Activated T-helper 17 cell treated with anti-CD3 and anti-CD28 coated beads, Interleukin-2, amount 50 U/mL, for 72 hours (primary cell): ENCODE results near the gene OSBPL6. TPM values are rescaled to one million over a fixed set of nuclear protein-coding genes. Genes with fewer than 3 reads are reported as not detected.
"Not testable (repeated sequence)": the region's sequence is repeated elsewhere in the genome, so short reads cannot be mapped to it uniquely, and the experiment has no call there.

ENCODE experiments used
- ATAC-seq: fragments of 150-1000 bp; cut with Tn5 transposase; replicated peaks from 2 replicates; pipeline ENCODE4 v1.10.0; 2021; ENCODE audit warnings: mild to moderate bottlenecking, moderate library complexity
- H3K27ac Mint-ChIP-seq: one replicate; pipeline ENCODE4 v1.8.0; 2022; ENCODE audit warnings: mixed read lengths
- H3K27me3 Mint-ChIP-seq: one replicate; pipeline ENCODE4 v1.8.0; 2022; ENCODE audit warnings: mixed read lengths
- H3K36me3 Mint-ChIP-seq: one replicate; pipeline ENCODE4 v1.8.0; 2022; ENCODE audit warnings: low read depth, mild to moderate bottlenecking, mixed read lengths
- H3K4me1 Mint-ChIP-seq: one replicate; pipeline ENCODE4 v1.8.0; 2022; ENCODE audit warnings: mixed read lengths
- H3K4me3 Mint-ChIP-seq: one replicate; pipeline ENCODE4 v1.8.0; 2022; ENCODE audit warnings: mild to moderate bottlenecking, mixed read lengths
- H3K9me3 Mint-ChIP-seq: one replicate; pipeline ENCODE4 v1.8.0; 2022; ENCODE audit warnings: mixed read lengths
- total RNA-seq, 2 donors: library from RNA; stranded (reverse); gene quantifications; one replicate each; pipeline ENCODE4 v1.2.3, GENCODE V29; 2022

Gene OSBPL6
- total RNA-seq, 2 donors from 2014 or later, result 0.77 to 1.0 TPM

DNA sequence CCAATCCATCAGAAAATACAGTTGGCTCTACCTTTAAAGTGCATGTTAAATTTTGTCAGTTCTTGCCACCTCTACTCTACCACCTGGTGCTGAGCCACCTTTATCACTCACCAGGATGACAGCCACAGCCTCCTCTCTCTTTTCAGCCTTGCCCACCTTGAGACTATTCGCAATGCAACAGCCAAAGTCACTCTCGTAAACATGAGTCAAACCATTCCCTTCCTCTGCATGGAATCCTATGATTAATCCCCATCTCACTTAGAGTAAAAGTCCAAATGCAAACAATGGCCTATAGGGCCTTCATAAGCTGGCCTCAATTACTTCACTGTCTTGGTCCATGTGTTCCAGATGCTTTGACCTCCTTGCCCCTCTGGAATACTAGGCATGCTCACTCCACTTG is 5.8 kb upstream of the OSBPL6 start:
- no peak overlapping the region for H3K27ac Mint-ChIP-seq
- no peaks in the 10 kb centered on the region for H3K36me3 Mint-ChIP-seq
- H3K4me1 Mint-ChIP-seq, result no peaks in the 10 kb centered on the region
- peaks cover 31% of the 10 kb centered on the region for H3K27me3 Mint-ChIP-seq
- ATAC-seq, result no peak
- no peaks in the 10 kb centered on the region for H3K9me3 Mint-ChIP-seq
- no peak overlapping the region for H3K4me3 Mint-ChIP-seq

GRCh38 chr2:178191004-178191508 is 3.3 kb upstream of the OSBPL6 start:
- Mint-ChIP-seq H3K9me3 (no peaks in the 10 kb centered on the region), H3K4me3 (peak overlapping the region; percentile 45), H3K27ac (no peak overlapping the region), H3K4me1 (no peaks in the 10 kb centered on the region), H3K36me3 (no peaks in the 10 kb centered on the region), H3K27me3 (peaks cover 26% of the 10 kb centered on the region)
- peak; percentile 45 for ATAC-seq

DNA sequence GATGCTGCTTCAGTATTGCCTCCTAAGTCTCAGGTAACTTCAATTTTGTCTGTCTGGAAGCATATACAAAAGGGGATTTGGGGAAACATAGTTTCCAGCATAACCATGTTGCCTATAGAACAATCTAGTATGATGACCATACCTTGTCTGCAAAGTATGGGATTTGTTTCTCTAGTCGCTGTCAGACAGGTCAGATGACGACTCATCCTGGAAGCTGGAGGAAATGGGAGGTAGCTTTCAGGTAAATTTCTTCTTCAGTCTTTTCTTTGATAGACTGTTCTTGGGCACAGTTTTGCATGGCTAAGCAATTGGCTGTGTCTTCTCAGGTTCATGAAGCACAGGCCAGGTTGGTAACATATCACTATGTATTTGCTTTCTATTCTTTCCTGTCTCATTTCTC is 2.8 kb upstream of the OSBPL6 start:
- Mint-ChIP-seq H3K4me3 (peak overlapping the region; percentile 45), H3K27ac (no peak overlapping the region), H3K9me3 (no peaks in the 10 kb centered on the region), H3K4me1 (no peaks in the 10 kb centered on the region), H3K36me3 (no peaks in the 10 kb centered on the region), H3K27me3 (peaks cover 28% of the 10 kb centered on the region)
- ATAC-seq, result no peak

- Mint-ChIP-seq H3K27me3 (peaks cover 40% of the 10 kb centered on the region), H3K27ac (no peak overlapping the region), H3K4me1 (no peaks in the 10 kb centered on the region), H3K4me3 (peak overlapping the region; percentile 65), H3K36me3 (no peaks in the 10 kb centered on the region), H3K9me3 (no peaks in the 10 kb centered on the region)
- no peak for ATAC-seq
These were observed 853 bp upstream of the OSBPL6 start for GRCh38 chr2:178193496-178193822.

DNA sequence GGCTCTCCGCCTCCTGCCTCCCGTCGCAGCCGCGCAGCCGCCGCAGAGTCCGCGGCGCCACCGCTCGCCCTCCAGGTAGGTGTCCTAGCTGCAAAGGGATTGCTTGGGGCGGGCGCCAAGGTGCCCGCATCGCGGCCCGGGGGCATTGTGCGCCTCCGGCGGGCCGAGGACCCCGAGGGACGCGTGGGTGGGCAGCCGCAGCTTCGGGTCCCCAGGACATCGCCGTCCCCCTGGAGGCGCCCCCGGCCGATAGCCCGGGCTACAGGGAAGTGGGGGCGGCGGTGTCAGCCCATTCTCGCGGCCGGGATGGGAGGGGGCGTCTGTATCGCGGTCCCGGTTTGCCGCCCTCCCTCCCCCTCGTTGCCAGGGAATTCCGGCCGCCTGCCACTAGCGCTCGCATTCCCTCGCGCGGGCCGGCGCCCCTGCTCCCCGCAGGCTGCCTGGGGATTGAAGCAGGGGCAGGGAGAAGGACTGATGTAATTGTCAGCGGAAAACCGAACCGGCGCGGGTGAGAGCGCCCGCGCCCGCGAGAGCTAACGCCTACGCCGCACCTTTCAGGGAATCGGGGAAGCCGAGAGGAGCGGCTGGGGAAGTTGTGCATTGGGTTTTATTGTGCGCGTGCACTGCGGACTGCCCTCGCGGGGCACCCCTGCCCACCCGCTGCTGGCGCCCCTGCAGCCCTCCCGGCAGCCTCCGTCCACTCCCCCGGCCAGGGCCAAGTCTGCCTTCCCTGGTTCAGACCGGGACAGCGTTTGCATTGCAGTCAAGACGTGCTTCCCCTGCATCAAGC is 483 bp downstream of the OSBPL6 start:
- H3K4me3 Mint-ChIP-seq, result peak overlapping the region; percentile 72
- H3K27ac Mint-ChIP-seq, result no peak overlapping the region
- H3K4me1 Mint-ChIP-seq, result no peaks in the 10 kb centered on the region
- H3K9me3 Mint-ChIP-seq, result no peaks in the 10 kb centered on the region
- no peaks in the 10 kb centered on the region for H3K36me3 Mint-ChIP-seq
- H3K27me3 Mint-ChIP-seq, result peaks cover 47% of the 10 kb centered on the region
- peak; percentile 15 for ATAC-seq

- H3K27me3 Mint-ChIP-seq, result peaks cover 51% of the 10 kb centered on the region
- ATAC-seq, result no peak
- H3K27ac Mint-ChIP-seq, result no peak overlapping the region
- H3K36me3 Mint-ChIP-seq, result no peaks in the 10 kb centered on the region
- no peaks in the 10 kb centered on the region for H3K4me1 Mint-ChIP-seq
- H3K4me3 Mint-ChIP-seq, result peak overlapping the region; percentile 72
- no peaks in the 10 kb centered on the region for H3K9me3 Mint-ChIP-seq
These were observed 1.3 kb downstream of the OSBPL6 start for GRCh38 chr2:178195390-178196166.

GRCh38 chr2:178197791-178198190 is 3.5 kb downstream of the OSBPL6 start:
- Mint-ChIP-seq H3K36me3 (no peaks in the 10 kb centered on the region), H3K9me3 (no peaks in the 10 kb centered on the region), H3K27me3 (peaks cover 42% of the 10 kb centered on the region), H3K27ac (no peak overlapping the region), H3K4me3 (no peak overlapping the region), H3K4me1 (no peaks in the 10 kb centered on the region)
- ATAC-seq, result no peak

DNA sequence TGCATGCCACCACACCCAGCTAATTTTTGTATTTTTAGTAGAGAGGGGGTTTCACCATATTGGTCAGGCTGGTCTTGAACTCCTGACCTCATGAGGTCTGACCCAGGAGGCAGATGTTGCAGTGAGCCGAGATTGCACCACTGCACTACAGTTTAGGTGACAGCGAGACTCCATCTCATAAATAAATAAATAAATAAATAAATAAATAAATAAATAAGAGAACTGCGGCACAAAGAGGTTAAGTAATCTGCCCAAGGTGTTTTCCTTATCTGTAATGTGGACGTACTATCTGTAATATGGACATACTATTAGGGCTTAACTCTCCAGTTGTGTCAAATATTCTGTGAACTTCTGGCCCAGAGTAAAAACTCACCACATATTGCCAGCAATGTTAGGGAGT is 4.1 kb downstream of the OSBPL6 start:
- not testable (repeated sequence) for H3K27ac Mint-ChIP-seq, H3K36me3 Mint-ChIP-seq, ATAC-seq, H3K4me3 Mint-ChIP-seq, H3K9me3 Mint-ChIP-seq, H3K4me1 Mint-ChIP-seq
- peaks cover 36% of the 10 kb centered on the region for H3K27me3 Mint-ChIP-seq

DNA sequence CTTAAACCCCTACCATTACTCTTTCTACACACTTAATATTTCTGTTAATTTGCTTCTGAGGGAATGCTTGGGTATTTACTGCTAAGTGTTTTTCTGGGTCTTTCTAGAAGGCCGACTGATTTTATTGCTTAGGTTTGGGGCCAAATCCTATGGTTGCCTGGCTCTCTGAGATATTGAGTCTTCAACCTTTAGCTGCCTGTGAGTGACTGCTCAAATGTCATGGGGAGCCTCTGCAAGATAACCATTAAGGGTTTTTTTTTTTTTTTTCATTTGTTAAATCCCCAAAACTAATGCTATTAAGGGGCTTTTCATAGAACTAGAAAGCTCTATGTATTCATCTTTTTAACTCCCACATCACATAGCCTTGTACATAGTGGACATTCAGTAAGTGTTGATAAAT is 5.0 kb downstream of the OSBPL6 start:
- no peak overlapping the region for H3K4me3 Mint-ChIP-seq
- H3K9me3 Mint-ChIP-seq, result no peaks in the 10 kb centered on the region
- H3K4me1 Mint-ChIP-seq, result no peaks in the 10 kb centered on the region
- peaks cover 35% of the 10 kb centered on the region for H3K27me3 Mint-ChIP-seq
- H3K27ac Mint-ChIP-seq, result no peak overlapping the region
- ATAC-seq, result no peak
- H3K36me3 Mint-ChIP-seq, result no peaks in the 10 kb centered on the region

DNA sequence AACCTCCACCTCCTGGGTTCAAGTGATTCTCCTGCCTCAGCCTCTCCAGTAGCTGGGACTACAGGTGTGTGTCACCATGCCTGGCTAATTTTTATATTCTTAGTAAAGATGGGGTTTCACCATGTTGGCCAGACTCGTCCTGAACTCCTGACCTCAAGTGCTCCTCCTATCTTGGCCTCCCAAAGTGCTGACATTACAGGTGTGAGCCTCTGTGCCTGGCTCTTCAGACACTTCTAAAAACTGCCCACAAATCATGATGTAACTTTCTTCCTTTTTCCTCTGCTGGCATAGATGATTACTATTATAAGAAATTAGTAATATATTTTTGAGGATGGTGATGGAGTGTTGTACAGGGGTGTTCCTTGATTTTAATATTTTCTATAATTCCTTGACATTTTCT is 6.0 kb downstream of the OSBPL6 start:
- no peak overlapping the region for H3K4me3 Mint-ChIP-seq
- peaks cover 42% of the 10 kb centered on the region for H3K27me3 Mint-ChIP-seq
- no peak for ATAC-seq
- no peaks in the 10 kb centered on the region for H3K4me1 Mint-ChIP-seq
- no peaks in the 10 kb centered on the region for H3K9me3 Mint-ChIP-seq
- no peaks in the 10 kb centered on the region for H3K36me3 Mint-ChIP-seq
- H3K27ac Mint-ChIP-seq, result no peak overlapping the region

DNA sequence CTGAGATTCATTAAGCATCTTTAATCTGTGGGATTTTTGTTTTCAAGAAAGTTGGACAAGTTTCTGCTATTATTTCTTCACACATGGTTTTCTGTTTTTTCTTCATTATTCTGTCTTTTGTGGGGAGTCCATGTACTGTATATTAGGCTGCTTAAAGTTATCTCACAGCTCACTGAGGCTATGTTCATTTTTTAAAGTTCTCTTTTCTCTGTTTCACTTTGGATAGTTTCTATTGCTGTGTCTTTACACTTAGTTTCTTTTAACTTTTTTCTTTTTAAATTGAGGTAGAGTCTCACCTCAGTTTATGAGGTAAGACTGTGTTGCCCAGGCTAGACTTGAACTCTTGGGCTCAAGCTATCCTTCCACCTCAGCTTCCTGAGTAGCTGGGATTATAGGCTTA is 8.6 kb downstream of the OSBPL6 start:
- Mint-ChIP-seq H3K4me3 (no peak overlapping the region), H3K9me3 (no peaks in the 10 kb centered on the region), H3K36me3 (no peaks in the 10 kb centered on the region), H3K27ac (no peak overlapping the region), H3K4me1 (no peaks in the 10 kb centered on the region), H3K27me3 (peaks cover 34% of the 10 kb centered on the region)
- no peak for ATAC-seq

DNA sequence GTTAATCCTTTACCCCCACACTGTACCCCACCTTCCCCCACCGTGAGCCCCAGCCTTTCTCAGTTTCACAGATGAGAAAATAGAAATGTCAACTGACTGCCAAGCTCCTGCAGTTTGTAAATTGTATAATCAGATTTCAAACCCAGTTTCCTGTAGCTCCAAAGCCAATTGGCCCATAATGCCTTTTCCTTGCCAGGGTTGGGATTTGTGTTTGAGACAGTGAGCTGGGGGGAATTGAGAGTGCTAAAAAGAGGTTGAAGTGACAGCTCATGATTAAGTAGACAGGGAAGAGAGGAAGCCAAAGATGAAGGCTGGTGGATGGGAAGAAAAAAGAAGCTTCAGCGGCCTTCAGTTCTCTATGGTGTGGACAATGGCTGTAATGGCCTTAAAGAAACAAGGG is 10.7 kb downstream of the OSBPL6 start:
- Mint-ChIP-seq H3K27ac (no peak overlapping the region), H3K4me1 (no peaks in the 10 kb centered on the region), H3K36me3 (no peaks in the 10 kb centered on the region), H3K4me3 (no peak overlapping the region), H3K9me3 (no peaks in the 10 kb centered on the region), H3K27me3 (peaks cover 38% of the 10 kb centered on the region)
- ATAC-seq, result no peak

- Mint-ChIP-seq H3K4me3 (no peak overlapping the region), H3K36me3 (no peaks in the 10 kb centered on the region), H3K27me3 (peaks cover 34% of the 10 kb centered on the region), H3K4me1 (no peaks in the 10 kb centered on the region), H3K27ac (no peak overlapping the region), H3K9me3 (no peaks in the 10 kb centered on the region)
- no peak for ATAC-seq
These were observed 11.7 kb downstream of the OSBPL6 start for GRCh38 chr2:178205853-178206521.

DNA sequence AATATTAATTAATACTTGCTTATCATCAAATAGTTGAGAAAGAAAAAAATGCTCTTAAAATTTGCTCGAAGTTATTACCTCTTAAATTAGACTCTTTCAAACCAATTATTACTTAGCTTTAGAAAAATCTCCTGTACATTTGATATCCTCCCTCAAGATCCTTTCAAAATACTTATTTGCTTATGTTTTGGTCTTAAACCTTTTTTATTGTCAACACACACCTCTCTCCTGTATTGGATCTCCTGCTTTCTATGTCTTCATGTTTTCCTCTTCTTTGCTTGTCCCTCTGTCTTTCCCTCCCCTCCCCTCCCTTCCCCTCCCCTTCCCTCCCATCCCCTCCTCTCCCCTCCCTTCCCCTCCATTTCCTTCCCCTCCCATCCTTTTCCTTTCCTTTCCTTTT is 14.0 kb downstream of the OSBPL6 start:
- Mint-ChIP-seq H3K9me3 (no peaks in the 10 kb centered on the region), H3K27me3 (peaks cover 41% of the 10 kb centered on the region), H3K4me3 (no peak overlapping the region), H3K36me3 (no peaks in the 10 kb centered on the region), H3K27ac (no peak overlapping the region), H3K4me1 (no peaks in the 10 kb centered on the region)
- no peak for ATAC-seq

- H3K4me1 Mint-ChIP-seq, result no peaks in the 10 kb centered on the region
- no peak for ATAC-seq
- no peaks in the 10 kb centered on the region for H3K36me3 Mint-ChIP-seq
- no peak overlapping the region for H3K27ac Mint-ChIP-seq
- H3K9me3 Mint-ChIP-seq, result no peaks in the 10 kb centered on the region
- H3K27me3 Mint-ChIP-seq, result peaks cover 45% of the 10 kb centered on the region
- no peak overlapping the region for H3K4me3 Mint-ChIP-seq
These were observed 14.5 kb downstream of the OSBPL6 start for GRCh38 chr2:178208817-178209216.
